K562 (cell line): ENCODE results near the gene ANKFN1. TPM values are rescaled to one million over a fixed set of nuclear protein-coding genes. Genes with fewer than 3 reads are reported as not detected.

Source experiments
- ATAC-seq: fragments of 200-7000 bp; cut with Tn5 transposase; 3 replicates; pipeline ENCODE4 v1.9.1; 2020; ENCODE audit warnings: moderate library complexity
- BruUV-seq: library from RNA; stranded (reverse); fragments of 400-500 nt; replicated peaks from 2 replicates; lab custom pipeline; 2021; lab: Mats Ljungman, UMichigan
- CTCF ChIA-PET: fragments of 300-600 bp; formaldehyde crosslinking; extraction: SDS; loops from one replicate; lab custom pipeline; 2021; ENCODE audit warnings: low intra/inter-chr PET ratio; lab: Yijun Ruan, JAX
- POLR2A ChIA-PET: fragments of 300-600, 350-650 bp; sonication (Branson Sonifier 250); formaldehyde crosslinking; extraction: SDS; loops from one replicate; lab custom pipeline; 2021; ENCODE audit warnings: antibody characterized with exemption, inconsistent platforms; lab: Yijun Ruan, JAX
- DNase-seq, 4 experiments: peaks; one replicate each; pipeline versions ENCODE4 v3.0.0 to v3.0.0-alpha.2; 2011 to 2018; ENCODE audit warnings: low spot score in 3 of 4, mixed read lengths in 3 of 4; ENCODE audit errors: extremely low read depth in 1 of 4
- FAIRE-seq: peaks from 2 replicates; lab custom pipeline; 2011; peaks lifted over from hg19 to GRCh38; lab: Jason Lieb, UNC
- H2AFZ ChIP-seq: 2 replicates; pipeline ENCODE4 v1.6.0; 2011; ENCODE audit warnings: low read depth, low read length, control low read depth, inconsistent platforms
- H3K27ac ChIP-seq: fragments of 200-600 bp; 3 replicates; pipeline ENCODE4 v1.8.0; 2011; ENCODE audit warnings: low read depth, mild to moderate bottlenecking, control low read depth, inconsistent platforms, low read length, moderate library complexity, mixed read lengths; ENCODE audit errors: extremely low read depth
- H3K27me3 ChIP-seq, 2 experiments: fragments of 300-600 bp in 1 of 2; 2 replicates in 1 of 2; 3 replicates in 1 of 2; pipeline versions ENCODE4 v1.6.0 to v1.8.0; 2011; ENCODE audit warnings: inconsistent platforms in 2 of 2, low read length in 2 of 2, mild to moderate bottlenecking in 1 of 2, mixed read lengths in 1 of 2, moderate library complexity in 1 of 2; ENCODE audit not compliant: control insufficient read depth in 2 of 2, insufficient read depth in 2 of 2
- H3K36me3 ChIP-seq: fragments of 300-600 bp; 3 replicates; pipeline ENCODE4 v1.8.0; 2011; ENCODE audit warnings: mild to moderate bottlenecking, low read length, inconsistent platforms; ENCODE audit not compliant: control insufficient read depth, insufficient read depth
- H3K4me1 ChIP-seq, 2 experiments: fragments of 200-600 bp in 1 of 2; replicated peaks in 1 of 2; 2 replicates in 1 of 2; 3 replicates in 1 of 2; pipeline versions ENCODE4 v1.5.1 to v1.8.0; 2011; ENCODE audit warnings: inconsistent platforms in 2 of 2, low read length in 2 of 2, mild to moderate bottlenecking in 1 of 2, mixed read lengths in 1 of 2, moderate library complexity in 1 of 2; ENCODE audit not compliant: control insufficient read depth in 2 of 2, insufficient read depth in 2 of 2
- H3K4me2 ChIP-seq: 2 replicates; pipeline ENCODE4 v1.6.1; 2011; ENCODE audit warnings: low read length, control low read depth, inconsistent platforms, mixed read lengths; ENCODE audit not compliant: insufficient read depth
- H3K4me3 ChIP-seq: fragments of 200-600 bp; sonication (generic), shearing (Covaris generic); 2 replicates; pipeline ENCODE4 v1.5.1; 2016; ENCODE audit warnings: control low read depth, inconsistent platforms
- H3K79me2 ChIP-seq: fragments of 200-600 bp; 3 replicates; pipeline ENCODE4 v1.8.0; 2011; ENCODE audit warnings: low read length, inconsistent platforms; ENCODE audit not compliant: control insufficient read depth, insufficient read depth
- H3K9ac ChIP-seq, 2 experiments: 2 replicates each; pipeline versions ENCODE4 v1.6.0 to v1.6.1; 2011; ENCODE audit warnings: low read depth in 2 of 2, low read length in 2 of 2, control low read depth in 1 of 2, inconsistent platforms in 1 of 2, mild to moderate bottlenecking in 1 of 2, mixed read lengths in 1 of 2; ENCODE audit not compliant: insufficient read depth in 1 of 2
- H3K9me1 ChIP-seq: one replicate; pipeline ENCODE4 v1.6.0; 2011; ENCODE audit warnings: inconsistent platforms, mild to moderate bottlenecking, low read length, moderate library complexity; ENCODE audit not compliant: control insufficient read depth, insufficient read depth
- H3K9me3 ChIP-seq: replicated peaks from 2 replicates; pipeline ENCODE4 v1.5.1; 2011; ENCODE audit warnings: low read depth, low read length, inconsistent platforms; ENCODE audit not compliant: control insufficient read depth, insufficient read depth
- H4K20me1 ChIP-seq: replicated peaks from 2 replicates; pipeline ENCODE4 v1.6.1; 2011; ENCODE audit warnings: low read length, inconsistent platforms, mixed read lengths; ENCODE audit not compliant: control insufficient read depth, insufficient read depth
- ATF3 ChIP-seq, 2 experiments: fragments of 450-650 bp in 1 of 2; sonication (generic) in 1 of 2; formaldehyde crosslinking in 1 of 2; IDR thresholded peaks in 1 of 2; conservative IDR thresholded peaks in 1 of 2; 2 replicates each; pipeline versions ENCODE4 v1.6.1 to v1.8.1; 2016 to 2023; ENCODE audit warnings: mild to moderate bottlenecking in 2 of 2, moderate library complexity in 2 of 2, inconsistent platforms in 1 of 2, missing genetic modification reagents in 1 of 2
- CHD2 ChIP-seq: IDR thresholded peaks from 2 replicates; pipeline ENCODE4 v1.6.1; 2011; ENCODE audit warnings: low read depth, low read length
- HDGF ChIP-seq: fragments of 450-650 bp; IDR thresholded peaks from 2 replicates; pipeline ENCODE4 v1.6.1; 2016
- MED1 ChIP-seq: sonication (generic); formaldehyde crosslinking; IDR thresholded peaks from 2 replicates; pipeline ENCODE4 v1.8.1; 2023; ENCODE audit warnings: missing genetic modification reagents, borderline replicate concordance
- PHB ChIP-seq: fragments of 250-450 bp; sonication (Bioruptor Pico); IDR thresholded peaks from 2 replicates; pipeline ENCODE4 v1.5.0; 2021
- SNIP1 ChIP-seq: fragments of 450-650 bp; IDR thresholded peaks from 2 replicates; pipeline ENCODE4 v1.7.1; 2017; ENCODE audit warnings: low read depth, mild to moderate bottlenecking
- TAF1 ChIP-seq: IDR thresholded peaks from 2 replicates; pipeline ENCODE4 v1.6.1; 2011; ENCODE audit warnings: mild to moderate bottlenecking, low read length, moderate library complexity; ENCODE audit not compliant: insufficient read depth, control insufficient read depth, severe bottlenecking; ENCODE audit errors: extremely low read depth
- TARDBP ChIP-seq: fragments of 450-650 bp; IDR thresholded peaks from 2 replicates; pipeline ENCODE4 v1.6.1; 2016
- ZBTB33 ChIP-seq: sonication (generic); formaldehyde crosslinking; IDR thresholded peaks from 2 replicates; pipeline ENCODE4 v1.8.1; 2023; ENCODE audit warnings: mild to moderate bottlenecking, missing genetic modification reagents
- ZNF146 ChIP-seq: IDR thresholded peaks from one replicate; pipeline ENCODE4 v1.6.1; 2018; ENCODE audit warnings: missing compliant biosample characterization; ENCODE audit not compliant: unreplicated experiment
- ZNF778 ChIP-seq: fragments of 450-650 bp; formaldehyde crosslinking; IDR thresholded peaks from 2 replicates; pipeline ENCODE4 v1.4.0; 2020; ENCODE audit warnings: mild to moderate bottlenecking, moderate library complexity
- WGBS: fragments of 100-300 bp; shearing (Covaris generic); methylation state at CpG from one replicate; pipeline ENCODE4 v1.1.6; 2016; ENCODE audit warnings: low coverage, mixed read lengths; ENCODE audit not compliant: insufficient coverage; ENCODE audit errors: missing lambda C conversion rate; 5-methylcytosine and 5-hydroxymethylcytosine counted together
- in situ Hi-C: fragments of 300-500 bp; cut with MboI; formaldehyde crosslinking; loops from 4 replicates; pipeline ENCODE4 v1.15.0; 2018; ENCODE audit warnings: inconsistent platforms, mixed read lengths
- intact Hi-C: fragments of 100-400 bp; cut with micrococcal nuclease; formaldehyde crosslinking; loops from 2 replicates; pipeline ENCODE4 v1.14.2; 2022
- polyA plus RNA-seq, 8 experiments: library from polyadenylated mRNA; depleted of rRNA in 4 of 8; stranded (reverse) in 5 of 8; unstranded in 3 of 8; fragments of >200 nt; fragmentation: Nextera tagmentation in 2 of 8; fragmentation: Illumina TruSeq in 1 of 8; extraction: Ambion mirVana in 2 of 8; extraction: Trizol in 1 of 8; gene quantifications; 2 replicates each; pipeline versions ENCODE4 v1.2.1 to v1.2.3, GENCODE V29; 2011 to 2014; ENCODE audit warnings: inconsistent platforms in 1 of 8, missing spikeins in 1 of 8
- total RNA-seq, 7 experiments: library from RNA; depleted of rRNA in 6 of 7; stranded (reverse); fragments of >200 nt in 6 of 7; fragmentation: Illumina TruSeq in 2 of 7; extraction: Trizol in 2 of 7; gene quantifications; 2 replicates each; pipeline versions ENCODE4 v1.2.1 to v1.2.3, GENCODE V29; 2011 to 2021; ENCODE audit warnings: low replicate concordance in 1 of 7

ANKFN1 gene
- total and polyA plus RNA-seq, 9 of the 15 experiments (the other 6 are each of a cell fraction or from before 2014, with no cell fraction given): 0.04 to 0.39 (median 0.15) TPM; not detected in 1

GRCh38 chr17:56488800-56489199 is 335.5 kb downstream of the ANKFN1 start:
- no peak for TF ChIP-seq SNIP1
- no peak for TF ChIP-seq TAF1
- no peak for TF ChIP-seq PHB (CRISPR knock-in tag)
- TF ChIP-seq ZNF146: no peak
- TF ChIP-seq, all 486 proteins: peak for 0
- CTCF ChIA-PET: interaction anchor here (0.6 kb wide), 1 partner anchor 119 kb away, joined by 3 read pairs; no protein-coding TSS in a partner anchor

GRCh38 chr17:56489980-56490379 is 336.7 kb downstream of the ANKFN1 start:
- ChIA-PET CTCF (no interaction called here), POLR2A (interaction anchor here (0.6 to 1.1 kb wide), 2 partner anchors 13 to 847 kb away, joined by 3 read pairs; no protein-coding TSS in a partner anchor)
- no peaks in the 10 kb centered on the region for H3K9me1 ChIP-seq
- BruUV-seq: no TSS peak
- H3K4me2 ChIP-seq: no peak overlapping the region
- no peak for DNase-seq
- no peak overlapping the region for H3K4me3 ChIP-seq
- no peaks in the 10 kb centered on the region for H3K4me1 ChIP-seq
- no peak for ATAC-seq
- H2AFZ ChIP-seq: no peak overlapping the region
- H3K36me3 ChIP-seq: no peaks in the 10 kb centered on the region
- no peaks in the 10 kb centered on the region for H3K27me3 ChIP-seq
- no peak overlapping the region for H3K9ac ChIP-seq
- no peak overlapping the region for H3K27ac ChIP-seq
- WGBS: 0% methylated on average over 2 of the region's 2 CpGs
- FAIRE-seq: no peak
- intact Hi-C loops: loop anchor here (10.0 kb wide), 1 partner anchor 445 kb away; no protein-coding TSS in a partner anchor
- no peaks in the 10 kb centered on the region for H3K9me3 ChIP-seq
- in situ Hi-C loops: loop anchor here (10.0 kb wide), 1 partner anchor 225 kb away; no protein-coding TSS in a partner anchor
- H3K79me2 ChIP-seq: no peaks in the 10 kb centered on the region
- no peaks in the 10 kb centered on the region for H4K20me1 ChIP-seq
- TF ChIP-seq MED1 (CRISPR knock-in tag) (no peak), ZBTB33 (CRISPR knock-in tag) (no peak), ATF3 (IDR thresholded peaks at IDR 0.05) (no peak), ATF3 (CRISPR knock-in tag; conservative IDR thresholded peaks at IDR 0.05) (no peak), TARDBP (no peak), HDGF (no peak), ZNF778 (CRISPR knock-in tag) (no peak), CHD2 (no peak)

More at GRCh38 chr17:56488800-56489199, 335.5 kb downstream of the ANKFN1 start:
- no peaks in the 10 kb centered on the region for H3K79me2 ChIP-seq
- in situ Hi-C loops: no loop called here
- H3K9me1 ChIP-seq: no peaks in the 10 kb centered on the region
- H3K4me2 ChIP-seq: no peak overlapping the region
- FAIRE-seq: no peak
- no peaks in the 10 kb centered on the region for H3K27me3 ChIP-seq
- H3K9me3 ChIP-seq: no peaks in the 10 kb centered on the region
- no peak overlapping the region for H3K9ac ChIP-seq
- ATAC-seq: no peak
- no peak for DNase-seq
- H3K4me1 ChIP-seq: no peaks in the 10 kb centered on the region
- WGBS: 4% methylated on average over 2 of the region's 2 CpGs
- BruUV-seq: no TSS peak
- H4K20me1 ChIP-seq: no peaks in the 10 kb centered on the region
- H2AFZ ChIP-seq: no peak overlapping the region
- no peaks in the 10 kb centered on the region for H3K36me3 ChIP-seq
- intact Hi-C loops: no loop called here
- POLR2A ChIA-PET: no interaction called here
- H3K4me3 ChIP-seq: no peak overlapping the region
- H3K27ac ChIP-seq: no peak overlapping the region
